ENCODE measurements around the gene RABGAP1L. TPM values are rescaled to one million over a fixed set of nuclear protein-coding genes. Genes with fewer than 3 reads are reported as not detected.

RABGAP1L gene
- total RNA-seq, 1 donor from 2014 or later, result 54.4 TPM

DNA sequence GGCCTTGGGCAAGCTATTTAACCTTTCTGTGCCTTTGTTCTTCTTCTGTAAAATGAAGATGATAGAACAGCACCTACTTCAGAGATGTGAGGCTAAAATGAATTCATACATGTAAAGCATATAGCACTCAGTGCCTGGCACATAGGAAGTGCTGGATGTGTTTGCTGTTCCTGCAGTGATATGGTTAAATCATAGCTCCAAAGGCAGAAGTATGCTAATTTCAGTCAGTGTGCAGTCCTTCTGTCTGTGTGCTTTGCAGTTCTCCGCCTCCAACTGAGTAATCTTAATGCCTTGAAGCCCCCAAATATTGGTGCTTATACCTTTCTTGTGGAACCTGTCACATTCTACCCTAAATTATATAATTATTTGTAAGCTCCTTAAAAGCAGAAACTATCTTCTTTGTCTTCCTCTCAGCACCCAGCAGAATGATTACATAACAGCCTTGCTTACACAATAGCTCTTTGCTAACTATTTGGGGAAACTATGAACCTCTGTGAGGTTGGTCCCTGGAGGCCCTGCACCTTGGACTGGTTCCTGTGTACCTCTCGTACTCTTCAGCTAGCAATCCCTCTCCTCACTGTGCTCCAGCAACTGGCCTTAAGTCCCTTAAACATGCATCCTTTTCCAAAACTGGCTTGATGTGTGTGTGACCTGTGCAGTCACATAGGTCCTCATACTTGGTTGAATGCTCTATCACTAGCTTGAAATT lies 783.4 kb downstream of the RABGAP1L start:
- no peak for DNase-seq

- no peak for DNase-seq
Measured at GRCh38 chr1:174946031-174946430, 786.7 kb downstream of the RABGAP1L start.

DNA sequence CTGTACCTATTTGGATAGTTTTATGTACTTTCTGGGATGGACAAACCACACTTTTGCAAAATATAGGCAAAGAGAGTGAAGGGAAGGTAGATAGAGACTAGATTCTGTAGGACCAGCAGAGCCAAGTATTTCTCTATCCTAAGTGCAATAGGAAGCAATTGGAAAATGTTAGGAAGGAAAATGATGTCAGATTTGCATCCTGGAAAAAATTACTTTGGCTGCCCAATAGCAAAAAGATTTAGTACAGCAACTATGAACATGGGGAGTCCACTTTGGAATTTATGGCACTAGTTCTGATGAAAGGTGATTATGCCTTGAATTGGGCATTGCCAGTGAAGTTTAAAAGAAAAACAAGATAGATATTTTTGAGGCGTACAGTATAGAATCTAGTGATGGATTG lies 789.7 kb downstream of the RABGAP1L start:
- DNase-seq, result no peak

DNA sequence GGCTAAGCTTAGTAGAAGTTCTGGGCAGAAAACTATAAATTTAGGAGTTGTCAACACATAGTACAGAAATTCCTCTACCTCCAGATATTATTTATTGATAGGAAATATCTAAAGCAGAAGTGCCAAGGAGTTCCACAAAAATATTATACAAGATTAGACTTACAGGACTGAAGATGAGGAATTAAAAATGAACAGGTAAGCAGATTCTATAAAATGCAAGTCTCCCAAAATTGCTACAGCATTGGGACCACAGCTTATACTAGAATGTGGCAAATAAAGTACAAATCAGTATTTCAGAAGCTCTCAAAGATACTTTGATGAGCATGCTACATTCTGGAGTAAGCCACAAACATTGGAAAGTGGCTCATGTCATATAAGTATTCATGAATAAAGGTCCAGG lies 790.3 kb downstream of the RABGAP1L start:
- no peak for DNase-seq

DNA sequence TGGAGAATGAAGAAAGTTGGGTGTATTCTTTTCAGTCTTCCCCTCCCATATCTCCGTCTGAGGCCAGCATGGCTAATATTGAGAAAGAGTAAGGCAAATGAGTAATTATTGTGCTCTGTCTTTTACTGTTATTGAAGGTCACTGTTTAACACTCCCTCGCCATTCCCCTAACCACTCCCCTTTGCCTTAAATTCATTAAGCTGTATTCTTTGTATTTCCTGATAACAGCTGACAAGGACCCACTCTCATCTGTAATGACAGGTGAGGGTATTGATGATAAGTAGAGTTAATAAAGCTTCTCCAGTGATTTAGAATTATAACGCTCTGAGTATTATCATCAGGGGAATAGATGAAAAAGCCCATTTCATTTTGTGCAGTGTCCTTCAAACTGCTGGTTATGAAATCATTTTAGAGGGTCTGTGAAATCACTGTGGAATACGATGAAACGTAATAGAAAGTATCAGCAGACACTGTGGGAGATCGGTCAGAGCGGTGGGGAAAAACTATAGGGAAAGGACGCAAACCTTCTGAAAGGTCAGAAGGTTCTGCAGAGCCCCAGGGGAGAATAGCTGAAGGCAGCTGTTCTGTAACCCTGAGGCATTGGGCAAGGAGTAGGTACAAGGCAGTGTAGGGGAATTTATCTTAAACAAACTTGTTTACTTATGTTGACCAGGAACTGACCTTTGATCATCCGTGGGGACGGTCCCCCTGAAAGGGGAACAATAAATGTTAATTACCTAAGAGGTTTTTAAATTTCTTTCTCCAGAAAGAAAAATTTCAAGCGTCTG lies 794.2 kb downstream of the RABGAP1L start:
- DNase-seq, result no peak

GRCh38 chr1:174954073-174954460 lies 794.7 kb downstream of the RABGAP1L start:
- peak; percentile 12 for DNase-seq

DNA sequence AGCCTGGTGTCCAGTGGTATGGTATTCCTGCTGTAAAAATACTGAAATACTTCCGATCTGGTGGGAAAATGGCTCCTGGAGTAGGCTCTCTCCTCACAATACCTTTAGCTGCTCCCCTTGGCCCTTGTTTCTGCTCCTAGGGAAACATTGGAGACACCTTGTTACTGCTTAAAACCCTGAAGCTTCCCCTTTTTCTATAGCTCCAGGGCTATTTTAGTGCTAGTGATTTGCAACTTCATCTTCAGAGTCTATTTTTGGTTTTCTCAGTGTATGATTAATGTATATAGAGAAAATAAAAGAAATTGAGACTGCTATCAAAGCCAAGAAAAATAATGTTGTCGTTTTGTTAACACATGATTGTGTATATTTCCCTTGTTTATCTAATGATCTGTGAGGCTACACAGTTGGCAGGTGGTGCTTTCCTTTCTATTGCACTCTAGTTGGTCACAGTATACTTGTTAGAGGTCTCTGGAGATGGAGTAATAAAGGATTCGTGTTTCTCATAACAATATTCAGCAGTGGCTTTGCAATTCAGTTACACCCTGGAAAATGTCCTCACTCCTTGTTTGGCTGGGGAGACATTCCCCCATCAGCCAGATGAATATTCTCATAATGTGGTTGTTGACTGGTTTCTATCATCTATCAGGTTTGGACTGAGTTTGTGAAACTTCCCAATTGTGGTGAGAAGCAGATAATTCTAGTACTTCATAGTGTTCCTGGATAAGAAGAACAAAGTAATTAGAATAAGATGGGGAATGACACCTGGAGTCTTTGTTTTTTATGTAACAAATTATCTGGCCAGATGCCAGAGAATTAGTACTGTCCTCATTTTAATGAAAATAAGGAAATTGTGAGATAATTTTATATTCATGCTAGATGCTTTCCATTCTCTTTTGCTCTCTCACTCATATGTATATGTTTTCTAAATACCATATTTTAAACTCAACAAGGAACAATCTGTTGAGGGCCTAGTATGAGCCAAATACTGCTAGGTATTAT lies 795.6 kb downstream of the RABGAP1L start:
- no peak for DNase-seq

DNA sequence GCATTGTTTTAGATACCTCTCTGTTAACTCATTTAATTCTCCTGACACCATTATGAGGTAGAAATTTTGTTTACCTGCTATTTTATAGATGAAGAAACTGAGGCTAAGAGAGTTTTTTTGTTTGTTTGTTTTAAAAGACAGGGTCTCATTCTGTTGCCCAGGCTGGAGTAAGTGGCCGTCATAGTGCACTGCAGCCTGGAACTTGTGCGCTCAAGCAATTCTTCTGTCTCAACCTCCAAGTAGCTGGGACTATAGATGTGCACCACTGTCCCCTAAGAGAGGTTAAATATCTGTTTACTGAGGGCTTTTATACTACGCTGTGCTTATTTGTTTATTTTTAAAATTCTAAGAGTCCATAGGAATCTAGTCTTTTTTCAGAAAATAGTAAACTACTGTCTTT lies 796.8 kb downstream of the RABGAP1L start:
- DNase-seq, result no peak

DNA sequence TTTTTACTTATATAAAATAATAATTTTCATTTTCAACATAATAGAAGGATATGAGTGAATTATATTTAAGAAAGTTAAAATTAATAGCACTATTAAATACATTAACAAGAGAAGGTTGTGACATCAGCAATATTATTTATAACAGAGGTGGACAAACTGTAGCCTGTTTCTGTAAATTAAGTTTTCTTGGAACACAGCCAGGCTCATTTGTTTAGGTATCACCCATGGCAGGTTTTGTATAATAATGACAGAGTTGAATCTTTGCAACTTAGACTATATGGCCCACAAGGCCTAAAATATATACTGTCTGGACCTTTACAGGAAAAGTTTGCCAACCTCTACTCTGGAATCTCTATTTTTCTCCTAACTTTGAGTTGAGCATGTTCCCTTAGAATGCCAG lies 797.7 kb downstream of the RABGAP1L start:
- no peak for DNase-seq

DNA sequence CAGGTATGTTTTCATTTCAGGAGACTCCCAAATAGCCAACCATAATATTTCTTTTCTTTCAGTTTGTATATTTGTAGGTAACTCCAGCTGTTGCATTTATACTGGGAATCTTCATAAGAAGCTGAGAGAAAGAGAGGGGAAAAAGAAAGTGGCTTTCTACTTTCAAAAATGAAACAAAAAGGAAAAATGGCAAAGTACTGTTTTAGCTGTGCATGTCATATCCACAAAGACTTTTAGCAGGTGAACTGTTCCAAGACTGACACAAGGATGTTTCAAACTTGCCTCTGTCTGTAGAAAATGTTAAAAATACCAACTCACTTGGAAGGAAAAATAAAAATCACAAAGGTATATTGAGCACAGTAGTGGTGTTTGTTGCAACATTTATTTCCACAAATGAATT lies 798.5 kb downstream of the RABGAP1L start:
- no peak for DNase-seq

DNA sequence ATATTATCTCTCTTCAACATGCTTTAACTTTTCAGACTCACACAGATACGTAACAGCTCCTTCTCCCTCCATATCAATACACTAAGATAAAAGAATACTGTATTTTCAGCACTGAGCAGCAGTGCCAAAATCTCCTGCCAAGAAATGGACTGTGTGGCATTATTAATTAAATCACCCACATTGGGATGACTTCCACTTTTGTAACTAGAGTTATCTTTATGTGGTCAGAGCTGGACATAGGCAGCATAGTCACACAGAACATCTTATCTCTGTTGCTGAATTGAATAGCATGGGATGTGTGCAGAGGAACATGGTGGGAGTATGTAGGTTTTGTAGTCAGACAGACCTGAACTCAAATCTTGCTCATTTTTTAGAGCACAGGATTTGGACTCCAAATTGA lies 799.1 kb downstream of the RABGAP1L start:
- DNase-seq, result no peak

- no peak for DNase-seq
Measured at GRCh38 chr1:174960362-174960761, 801.0 kb downstream of the RABGAP1L start.

- DNase-seq, result no peak
Measured at GRCh38 chr1:174963529-174964125, 804.3 kb downstream of the RABGAP1L start.

- DNase-seq, result peak; percentile 21
Measured at GRCh38 chr1:174964261-174964971, 805.1 kb downstream of the RABGAP1L start.

DNA sequence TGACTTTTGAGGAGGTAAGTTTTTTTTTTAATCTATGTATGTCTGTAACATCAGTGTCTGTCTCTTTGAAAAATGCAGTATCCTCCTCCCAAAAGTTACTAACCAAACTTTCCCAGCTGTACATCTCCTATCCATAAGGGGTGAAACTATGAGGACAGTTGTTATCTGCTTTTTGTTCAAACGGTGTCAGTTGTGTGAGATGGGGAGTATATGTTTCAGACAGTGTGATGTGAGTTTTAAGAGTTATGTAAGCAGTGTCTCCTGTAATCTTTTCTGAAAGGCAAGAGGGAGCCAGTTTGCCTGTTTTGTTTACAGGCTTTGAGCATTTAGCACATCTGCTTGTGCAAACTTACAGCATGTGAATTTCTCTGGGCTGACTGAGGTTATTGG lies 805.6 kb downstream of the RABGAP1L start:
- peak; percentile 42 for DNase-seq

DNA sequence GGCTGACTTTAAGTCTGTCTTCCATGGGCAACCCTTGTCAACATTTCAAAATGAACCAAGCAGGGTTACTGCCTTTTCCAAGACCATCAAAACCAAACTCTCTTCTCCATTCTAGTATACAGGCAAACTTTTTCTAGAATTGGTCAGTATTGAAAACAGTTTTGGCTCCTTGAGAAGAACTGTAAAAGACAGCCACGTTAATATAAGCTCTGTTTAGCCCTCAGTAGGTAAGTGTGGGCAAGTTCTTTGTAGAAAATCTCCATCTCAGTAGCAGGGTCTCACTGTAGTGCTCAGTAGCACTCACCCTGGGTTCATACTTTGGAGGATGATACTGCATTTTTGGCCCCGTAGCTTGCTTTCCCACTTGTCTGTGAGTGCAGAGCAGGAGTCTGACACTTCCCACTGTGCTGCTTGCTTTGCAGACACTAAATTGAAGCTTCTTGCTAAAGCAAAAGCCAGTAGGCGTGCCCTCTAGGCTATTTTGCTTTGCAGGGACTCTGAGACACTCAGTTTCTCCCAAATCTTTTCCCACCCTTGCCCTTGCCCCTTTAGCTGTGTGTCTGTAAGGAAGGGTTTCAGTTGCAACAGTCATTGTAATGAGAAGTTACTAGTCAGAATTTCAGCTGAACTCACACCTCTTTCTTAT lies 806.2 kb downstream of the RABGAP1L start:
- DNase-seq, result no peak

- DNase-seq, result peak; percentile 9
Measured at GRCh38 chr1:174966008-174966572, 806.8 kb downstream of the RABGAP1L start.

DNA sequence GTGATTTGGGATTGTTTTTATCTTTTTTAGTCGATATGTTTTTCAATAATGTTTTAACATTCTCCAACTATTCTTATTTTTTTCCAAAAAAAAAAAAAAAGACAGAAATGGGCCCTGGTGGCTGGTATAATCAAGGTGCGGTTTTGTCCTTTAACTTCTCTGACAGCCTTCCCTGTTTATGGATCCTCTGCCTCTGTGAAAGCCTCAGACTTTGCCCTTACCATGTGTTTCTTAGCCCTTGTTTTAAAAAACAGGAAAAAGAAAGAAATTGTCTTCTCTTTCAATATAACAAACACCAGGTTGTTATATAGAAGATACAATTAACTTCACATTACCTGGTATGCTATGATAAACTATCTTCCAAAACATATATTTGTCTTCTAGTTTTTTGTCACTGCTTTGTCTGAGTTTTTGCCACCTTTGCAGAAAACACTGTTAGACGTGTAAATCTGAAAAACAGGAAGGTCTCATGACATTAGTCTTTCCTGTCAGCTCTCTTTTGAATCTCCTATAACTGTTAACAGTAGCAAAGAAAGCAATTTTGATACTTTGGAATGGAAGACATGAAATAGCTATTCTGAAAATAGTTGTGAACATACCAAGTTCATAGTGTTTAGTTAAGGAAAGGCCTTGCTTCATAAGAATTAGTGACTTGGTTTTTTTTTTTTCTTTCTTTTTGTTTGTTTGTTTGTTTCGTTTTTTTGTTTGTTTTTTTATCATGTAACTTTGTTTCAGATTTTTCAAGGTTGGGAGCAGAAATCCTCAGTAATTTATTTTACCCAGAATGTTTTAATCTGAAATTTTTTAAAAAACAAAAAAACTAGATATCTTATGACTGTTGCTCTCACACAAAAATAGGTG lies 808.8 kb downstream of the RABGAP1L start:
- DNase-seq, result no peak

DNA sequence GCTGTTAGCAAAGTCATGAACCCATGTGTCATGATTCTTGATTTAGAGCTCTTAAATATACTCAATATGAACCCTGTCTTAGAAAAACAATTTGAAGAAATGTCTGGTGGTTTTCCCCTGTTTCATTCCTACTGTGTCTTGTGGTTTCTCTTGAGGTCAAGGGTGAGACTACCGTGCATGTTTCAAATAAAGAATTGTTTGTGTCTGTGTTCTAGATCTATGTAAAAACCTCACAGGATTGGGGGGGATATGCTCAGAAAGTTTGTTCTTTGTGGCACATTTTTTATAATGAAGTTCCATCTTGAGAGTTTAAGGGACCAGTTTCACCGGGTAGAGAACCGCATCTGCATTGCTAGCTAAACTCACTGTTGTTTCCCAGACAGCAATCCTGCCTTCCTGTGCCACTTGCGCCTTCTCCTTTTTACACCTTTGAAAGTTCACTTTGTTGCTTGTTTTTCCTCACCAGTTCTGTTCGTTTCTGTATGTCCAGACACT lies 809.5 kb downstream of the RABGAP1L start:
- no peak for DNase-seq

Measured in skin of body (tissue), 2 donors.